Measurements from ENCODE around the gene DXO.

DNA sequence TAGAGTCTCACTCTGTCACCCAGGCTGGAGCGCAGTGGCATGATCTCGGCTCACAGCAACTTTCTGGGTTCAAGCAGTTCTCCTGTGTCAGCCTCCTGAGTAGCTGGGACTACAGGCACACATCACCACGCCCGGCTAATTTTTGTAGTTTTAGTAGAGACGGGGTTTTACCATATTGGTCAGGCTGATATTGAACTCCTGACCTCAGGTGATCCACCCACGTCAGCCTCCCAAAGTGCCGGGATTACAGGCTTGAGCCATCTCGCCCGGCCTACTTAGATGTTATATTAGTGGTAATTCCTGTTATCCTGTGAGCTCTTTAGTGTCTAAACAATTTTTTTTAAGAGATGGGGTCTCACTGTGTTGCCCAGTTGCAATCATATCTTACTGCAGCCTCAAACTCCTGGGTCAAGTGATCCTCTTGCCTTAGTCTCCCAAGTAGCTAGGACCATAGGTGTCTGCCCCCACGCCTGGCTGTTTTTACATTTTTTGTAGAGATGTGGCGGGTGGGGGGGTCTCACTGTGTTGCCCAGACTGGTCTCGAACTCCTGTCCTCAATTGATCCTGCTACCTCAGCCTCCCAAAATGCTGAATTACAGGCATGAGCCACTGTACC lies 6.0 kb upstream of the DXO start:
- no peak for TF ChIP-seq BHLHE40 (IDR thresholded peaks at IDR 0.05; ENCODE audit: borderline replicate concordance)
- TF ChIP-seq FOXA1 (IDR thresholded peaks at IDR 0.05), result no peak
- TF ChIP-seq ELF4 (IDR thresholded peaks at IDR 0.05), result no peak
- TF ChIP-seq CTBP1 (IDR thresholded peaks at IDR 0.05; ENCODE audit: borderline replicate concordance), result no peak
- TF ChIP-seq ARNT (IDR thresholded peaks at IDR 0.05), result no peak
- TF ChIP-seq SP1 (IDR thresholded peaks at IDR 0.05), result no peak
- no peak for TF ChIP-seq NFRKB (IDR thresholded peaks at IDR 0.05)
- TF ChIP-seq HDGF (IDR thresholded peaks at IDR 0.05; ENCODE audit: borderline replicate concordance), result no peak
- no peak for TF ChIP-seq TARDBP (IDR thresholded peaks at IDR 0.05)
- no peak for TF ChIP-seq FOXK2 (IDR thresholded peaks at IDR 0.05)
- no peak for TF ChIP-seq FOXM1 (IDR thresholded peaks at IDR 0.05; ENCODE audit: borderline replicate concordance)
- TF ChIP-seq, protein P1, sequence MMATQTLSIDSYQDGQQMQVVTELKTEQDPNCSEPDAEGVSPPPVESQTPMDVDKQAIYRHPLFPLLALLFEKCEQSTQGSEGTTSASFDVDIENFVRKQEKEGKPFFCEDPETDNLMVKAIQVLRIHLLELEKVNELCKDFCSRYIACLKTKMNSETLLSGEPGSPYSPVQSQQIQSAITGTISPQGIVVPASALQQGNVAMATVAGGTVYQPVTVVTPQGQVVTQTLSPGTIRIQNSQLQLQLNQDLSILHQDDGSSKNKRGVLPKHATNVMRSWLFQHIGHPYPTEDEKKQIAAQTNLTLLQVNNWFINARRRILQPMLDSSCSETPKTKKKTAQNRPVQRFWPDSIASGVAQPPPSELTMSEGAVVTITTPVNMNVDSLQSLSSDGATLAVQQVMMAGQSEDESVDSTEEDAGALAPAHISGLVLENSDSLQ (IDR thresholded peaks at IDR 0.05), result no peak

Measured in HEK293T (cell line).